Measurements from ENCODE around the gene REEP3.
"Not testable (repeated sequence)": the region's sequence is repeated elsewhere in the genome, so short reads cannot be mapped to it uniquely, and the experiment has no call there.

REEP3 gene

GRCh38 chr10:63549810-63550209, 28.6 kb downstream of the REEP3 start:
- DNase-seq (ENCODE audit: low read depth) = no peak

GRCh38 chr10:63553031-63553430, 31.8 kb downstream of the REEP3 start:
- no peak for DNase-seq (ENCODE audit: low read depth)

- no peak for DNase-seq (ENCODE audit: low read depth)
These were observed 32.3 kb downstream of the REEP3 start for GRCh38 chr10:63553473-63553872.

- DNase-seq (ENCODE audit: low read depth) = no peak
These were observed 33.5 kb downstream of the REEP3 start for GRCh38 chr10:63554657-63555056.

GRCh38 chr10:63555330-63555729, 34.1 kb downstream of the REEP3 start:
- no peak for DNase-seq (ENCODE audit: low read depth)

- DNase-seq (ENCODE audit: low read depth) = no peak
These were observed 37.1 kb downstream of the REEP3 start for GRCh38 chr10:63558132-63558784.

- DNase-seq (ENCODE audit: low read depth) = no peak
These were observed 40.1 kb downstream of the REEP3 start for GRCh38 chr10:63561341-63561740.

- DNase-seq (ENCODE audit: low read depth) = no peak
These were observed 41.2 kb downstream of the REEP3 start for GRCh38 chr10:63562391-63562790.

- DNase-seq (ENCODE audit: low read depth) = no peak
These were observed 41.7 kb downstream of the REEP3 start for GRCh38 chr10:63562857-63563256.

GRCh38 chr10:63563623-63564022, 42.4 kb downstream of the REEP3 start:
- DNase-seq (ENCODE audit: low read depth) = no peak

GRCh38 chr10:63564731-63565130, 43.5 kb downstream of the REEP3 start:
- not testable (repeated sequence) for DNase-seq (ENCODE audit: low read depth)

- no peak for DNase-seq (ENCODE audit: low read depth)
These were observed 52.0 kb downstream of the REEP3 start for GRCh38 chr10:63573068-63573697.

GRCh38 chr10:63574011-63574410, 52.8 kb downstream of the REEP3 start:
- no peak for DNase-seq (ENCODE audit: low read depth)

- no peak for DNase-seq (ENCODE audit: low read depth)
These were observed 55.3 kb downstream of the REEP3 start for GRCh38 chr10:63576501-63576900.

GRCh38 chr10:63578501-63578900, 57.3 kb downstream of the REEP3 start:
- no peak for DNase-seq (ENCODE audit: low read depth)

GRCh38 chr10:63579371-63580014, 58.3 kb downstream of the REEP3 start:
- DNase-seq (ENCODE audit: low read depth) = no peak

GRCh38 chr10:63582690-63583089, 61.5 kb downstream of the REEP3 start:
- no peak for DNase-seq (ENCODE audit: low read depth)

GRCh38 chr10:63583397-63583796, 62.2 kb downstream of the REEP3 start:
- no peak for DNase-seq (ENCODE audit: low read depth)

GRCh38 chr10:63583909-63584724, 62.9 kb downstream of the REEP3 start:
- DNase-seq (ENCODE audit: low read depth) = no peak

- DNase-seq (ENCODE audit: low read depth) = no peak
These were observed 63.5 kb downstream of the REEP3 start for GRCh38 chr10:63584725-63585035.

- no peak for DNase-seq (ENCODE audit: low read depth)
These were observed 63.8 kb downstream of the REEP3 start for GRCh38 chr10:63585041-63585440.

GRCh38 chr10:63586043-63586442, 64.8 kb downstream of the REEP3 start:
- no peak for DNase-seq (ENCODE audit: low read depth)

GRCh38 chr10:63587191-63587590, 66.0 kb downstream of the REEP3 start:
- DNase-seq (ENCODE audit: low read depth) = no peak
